Measurements from ENCODE around the gene PSME2. TPM values are rescaled to one million over a fixed set of nuclear protein-coding genes. Genes with fewer than 3 reads are reported as not detected.

Gene PSME2
- total RNA-seq, 1 experiment from 2014 or later = 172 TPM

DNA sequence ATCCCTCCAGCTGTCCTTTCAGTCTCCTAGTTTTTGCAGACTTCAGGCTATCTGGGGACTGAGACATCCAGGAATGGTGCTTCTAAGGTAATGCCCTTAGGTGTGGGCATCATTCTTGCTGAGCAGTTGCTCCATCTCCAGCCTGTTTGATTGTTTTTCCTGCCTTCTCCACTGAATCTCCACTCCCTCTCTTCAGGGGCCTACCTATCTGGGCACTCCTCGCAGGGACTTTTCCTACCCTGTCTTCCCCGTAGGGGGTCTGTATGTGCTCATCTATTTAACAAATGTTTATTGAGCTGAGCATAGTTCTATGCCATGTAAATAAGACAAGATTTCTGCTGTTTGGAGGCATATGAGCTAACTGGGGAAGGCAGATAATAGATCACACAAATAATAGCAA is 13.4 kb downstream of the PSME2 start:
- H3K4me1 ChIP-seq (ENCODE audit: insufficient read depth, low read length, poor library complexity, severe bottlenecking) = peaks cover 7% of the 10 kb centered on the region
- no peaks in the 10 kb centered on the region for H3K9me3 ChIP-seq (ENCODE audit: low read depth, low read length, poor library complexity, severe bottlenecking)
- intact Hi-C loops (cut with micrococcal nuclease; ENCODE audit: unreplicated experiment) = no loop called here
- H3K36me3 ChIP-seq (ENCODE audit: insufficient read depth, low read length, poor library complexity, severe bottlenecking) = peaks cover 8% of the 10 kb centered on the region
- no TSS peak for BruUV-seq (replicated peaks)
- ChIA-PET CTCF (no interaction called here), POLR2A (ENCODE audit: low non-redundant PET) (no interaction called here)
- TF ChIP-seq EZH2 (IDR thresholded peaks at IDR 0.05; ENCODE audit: borderline replicate concordance, low read depth, low read length, poor library complexity, severe bottlenecking) = no peak
- TF ChIP-seq CTCF (conservative IDR thresholded peaks at IDR 0.05; ENCODE audit: low read depth, low read length) = no peak
- H3K27ac ChIP-seq (ENCODE audit: low read depth, low read length, poor library complexity, severe bottlenecking) = no peak overlapping the region
- DNase-seq (ENCODE audit: low spot score) = no peak
- no peaks in the 10 kb centered on the region for H3K27me3 ChIP-seq (replicated peaks; ENCODE audit: insufficient read depth, low read depth, low read length, poor library complexity)
- no peak overlapping the region for H3K4me3 ChIP-seq (ENCODE audit: low read depth, low read length, poor library complexity, severe bottlenecking)

GRCh38 chr14:24132061-24132685 is 14.2 kb downstream of the PSME2 start:
- peaks cover under 1% of the 10 kb centered on the region for H3K36me3 ChIP-seq (ENCODE audit: insufficient read depth, low read length, poor library complexity, severe bottlenecking)
- intact Hi-C loops (cut with micrococcal nuclease; ENCODE audit: unreplicated experiment) = no loop called here
- POLR2A ChIA-PET (ENCODE audit: low non-redundant PET) = no interaction called here
- H3K4me3 ChIP-seq (ENCODE audit: low read depth, low read length, poor library complexity, severe bottlenecking) = no peak overlapping the region
- no peaks in the 10 kb centered on the region for H3K9me3 ChIP-seq (ENCODE audit: low read depth, low read length, poor library complexity, severe bottlenecking)
- H3K27ac ChIP-seq (ENCODE audit: low read depth, low read length, poor library complexity, severe bottlenecking) = no peak overlapping the region
- H3K27me3 ChIP-seq (replicated peaks; ENCODE audit: insufficient read depth, low read depth, low read length, poor library complexity) = no peaks in the 10 kb centered on the region
- BruUV-seq (replicated peaks) = no TSS peak
- TF ChIP-seq CTCF (conservative IDR thresholded peaks at IDR 0.05; ENCODE audit: low read depth, low read length) (no peak), EZH2 (IDR thresholded peaks at IDR 0.05; ENCODE audit: borderline replicate concordance, low read depth, low read length, poor library complexity, severe bottlenecking) (no peak)
- H3K4me1 ChIP-seq (ENCODE audit: insufficient read depth, low read length, poor library complexity, severe bottlenecking) = peaks cover 6% of the 10 kb centered on the region
- CTCF ChIA-PET = no interaction called here
- no peak for DNase-seq (ENCODE audit: low spot score)

GRCh38 chr14:24131549-24131966 is 14.9 kb downstream of the PSME2 start:
- TF ChIP-seq EZH2 (IDR thresholded peaks at IDR 0.05; ENCODE audit: borderline replicate concordance, low read depth, low read length, poor library complexity, severe bottlenecking) (no peak), CTCF (conservative IDR thresholded peaks at IDR 0.05; ENCODE audit: low read depth, low read length) (no peak)
- POLR2A ChIA-PET (ENCODE audit: low non-redundant PET) = no interaction called here
- DNase-seq (ENCODE audit: low spot score) = no peak

More at GRCh38 chr14:24131549-24131966, 14.9 kb downstream of the PSME2 start:
- H3K4me3 ChIP-seq (ENCODE audit: low read depth, low read length, poor library complexity, severe bottlenecking) = no peak overlapping the region
- BruUV-seq (replicated peaks) = no TSS peak
- intact Hi-C loops (cut with micrococcal nuclease; ENCODE audit: unreplicated experiment) = no loop called here
- CTCF ChIA-PET = no interaction called here
- H3K27me3 ChIP-seq (replicated peaks; ENCODE audit: insufficient read depth, low read depth, low read length, poor library complexity) = no peaks in the 10 kb centered on the region
- H3K4me1 ChIP-seq (ENCODE audit: insufficient read depth, low read length, poor library complexity, severe bottlenecking) = no peaks in the 10 kb centered on the region
- H3K27ac ChIP-seq (ENCODE audit: low read depth, low read length, poor library complexity, severe bottlenecking) = no peak overlapping the region
- no peaks in the 10 kb centered on the region for H3K9me3 ChIP-seq (ENCODE audit: low read depth, low read length, poor library complexity, severe bottlenecking)
- H3K36me3 ChIP-seq (ENCODE audit: insufficient read depth, low read length, poor library complexity, severe bottlenecking) = no peaks in the 10 kb centered on the region

All from A673 (cell line).